Cardiac fibroblast (primary cell): ENCODE measurements around the gene SNUPN.

ENCODE experiments used
- DNase-seq, 2 donors: peaks; one replicate each; pipeline versions ENCODE4 v3.0.0 to v3.0.0-alpha.2; 2010; ENCODE audit warnings: low read depth in 2 of 2
- H3K4me3 ChIP-seq, 2 donors: replicated peaks in 1 of 2; 1 replicate in 1 of 2; 2 replicates in 1 of 2; pipeline ENCODE4 v1.5.1; 2011; ENCODE audit warnings: low read depth in 2 of 2, low read length in 2 of 2, mild to moderate bottlenecking in 2 of 2, moderate library complexity in 1 of 2
- TF ChIP-seq, protein P1 (sequence below): IDR thresholded peaks from one replicate; pipeline ENCODE4 v1.5.1; 2011; ENCODE audit warnings: low read depth, mild to moderate bottlenecking, low read length, inconsistent platforms

Gene SNUPN

DNA sequence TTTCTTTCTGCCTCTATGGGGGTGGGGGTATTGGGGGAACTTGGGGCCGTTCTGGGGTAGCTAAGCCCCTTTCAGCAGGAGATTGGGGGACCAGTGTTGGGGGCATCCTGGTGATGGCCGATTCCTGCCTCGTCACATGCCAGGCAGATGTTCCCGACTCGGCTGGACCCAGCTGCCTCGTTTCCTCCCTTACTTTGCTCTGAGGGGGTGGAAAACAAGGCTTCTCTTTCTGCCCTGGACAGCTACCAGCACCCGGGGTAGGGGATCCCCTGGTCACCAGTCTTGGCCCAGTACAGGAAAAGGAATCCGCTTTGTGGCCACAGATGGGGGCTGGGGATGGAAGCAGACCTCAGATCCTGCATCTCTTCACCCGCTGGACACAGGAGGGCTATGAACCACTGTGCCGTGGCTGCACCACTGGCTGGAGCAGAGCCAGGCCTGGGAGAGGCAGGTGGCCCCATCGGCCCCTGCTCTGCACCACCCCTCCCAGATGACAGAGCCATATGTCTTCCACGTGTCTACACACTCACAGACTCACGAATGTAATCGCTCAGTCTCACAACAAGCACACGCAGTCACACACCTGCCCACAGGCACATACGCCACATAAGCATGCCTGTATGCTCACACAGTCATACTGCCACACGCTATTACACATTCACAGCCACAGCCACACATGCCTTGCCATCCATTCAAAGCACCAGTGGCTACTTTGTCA lies 34.6 kb upstream of the SNUPN start:
- DNase-seq = no peak
- no peak overlapping the region for H3K4me3 ChIP-seq
- TF ChIP-seq, protein P1, sequence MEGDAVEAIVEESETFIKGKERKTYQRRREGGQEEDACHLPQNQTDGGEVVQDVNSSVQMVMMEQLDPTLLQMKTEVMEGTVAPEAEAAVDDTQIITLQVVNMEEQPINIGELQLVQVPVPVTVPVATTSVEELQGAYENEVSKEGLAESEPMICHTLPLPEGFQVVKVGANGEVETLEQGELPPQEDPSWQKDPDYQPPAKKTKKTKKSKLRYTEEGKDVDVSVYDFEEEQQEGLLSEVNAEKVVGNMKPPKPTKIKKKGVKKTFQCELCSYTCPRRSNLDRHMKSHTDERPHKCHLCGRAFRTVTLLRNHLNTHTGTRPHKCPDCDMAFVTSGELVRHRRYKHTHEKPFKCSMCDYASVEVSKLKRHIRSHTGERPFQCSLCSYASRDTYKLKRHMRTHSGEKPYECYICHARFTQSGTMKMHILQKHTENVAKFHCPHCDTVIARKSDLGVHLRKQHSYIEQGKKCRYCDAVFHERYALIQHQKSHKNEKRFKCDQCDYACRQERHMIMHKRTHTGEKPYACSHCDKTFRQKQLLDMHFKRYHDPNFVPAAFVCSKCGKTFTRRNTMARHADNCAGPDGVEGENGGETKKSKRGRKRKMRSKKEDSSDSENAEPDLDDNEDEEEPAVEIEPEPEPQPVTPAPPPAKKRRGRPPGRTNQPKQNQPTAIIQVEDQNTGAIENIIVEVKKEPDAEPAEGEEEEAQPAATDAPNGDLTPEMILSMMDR = no peak

DNA sequence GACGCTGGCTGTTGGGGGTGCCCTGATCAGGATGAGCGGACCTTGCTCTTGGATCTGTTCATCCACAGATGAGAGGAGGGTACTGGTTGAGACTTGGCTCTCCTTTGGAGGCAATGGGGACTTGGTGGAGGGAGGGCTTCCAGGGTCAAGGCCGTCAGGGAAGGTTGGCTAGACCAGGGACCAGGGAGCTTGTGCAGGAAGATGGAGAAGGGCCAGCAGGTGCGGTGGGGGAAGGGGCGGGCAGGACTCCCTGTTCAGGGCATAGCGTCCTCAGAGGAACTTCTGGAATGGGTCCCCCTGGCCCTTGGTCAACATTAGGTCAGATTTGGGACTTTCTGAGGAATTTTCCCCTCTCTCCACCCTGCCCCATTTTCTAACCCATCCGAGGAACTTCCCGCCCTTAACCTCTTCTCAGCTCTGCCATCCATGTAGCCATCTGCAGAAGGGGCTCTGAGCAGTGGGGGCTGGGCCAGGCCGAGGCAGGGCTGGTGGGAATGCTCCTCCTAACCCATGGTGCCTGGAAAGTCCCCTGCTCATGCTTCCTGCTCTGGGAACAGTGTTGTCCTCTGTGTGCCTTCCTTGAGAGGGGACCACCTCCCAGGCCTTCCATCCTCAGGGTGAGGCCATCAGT lies 33.7 kb upstream of the SNUPN start:
- no peak for DNase-seq
- TF ChIP-seq, protein P1 = no peak
- H3K4me3 ChIP-seq = no peak overlapping the region

DNA sequence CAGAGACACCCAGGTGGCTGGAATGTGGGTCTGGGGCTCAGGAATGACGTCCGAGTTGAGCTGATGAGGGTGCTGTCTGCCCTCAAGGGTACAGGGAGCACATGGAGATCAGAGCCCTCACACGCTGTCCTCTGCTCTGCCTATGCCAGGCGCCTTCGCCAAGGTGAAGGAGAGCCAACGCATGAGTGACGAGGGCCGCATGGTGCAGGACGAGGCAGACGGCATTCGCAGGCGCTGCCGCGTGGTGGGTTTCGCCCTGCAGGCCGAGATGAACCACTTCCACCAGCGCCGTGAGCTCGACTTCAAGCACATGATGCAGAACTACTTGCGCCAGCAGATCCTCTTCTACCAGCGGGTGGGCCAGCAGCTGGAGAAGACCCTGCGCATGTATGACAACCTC lies 31.3 kb upstream of the SNUPN start:
- no peak for DNase-seq
- TF ChIP-seq, protein P1 = no peak
- no peak overlapping the region for H3K4me3 ChIP-seq

DNA sequence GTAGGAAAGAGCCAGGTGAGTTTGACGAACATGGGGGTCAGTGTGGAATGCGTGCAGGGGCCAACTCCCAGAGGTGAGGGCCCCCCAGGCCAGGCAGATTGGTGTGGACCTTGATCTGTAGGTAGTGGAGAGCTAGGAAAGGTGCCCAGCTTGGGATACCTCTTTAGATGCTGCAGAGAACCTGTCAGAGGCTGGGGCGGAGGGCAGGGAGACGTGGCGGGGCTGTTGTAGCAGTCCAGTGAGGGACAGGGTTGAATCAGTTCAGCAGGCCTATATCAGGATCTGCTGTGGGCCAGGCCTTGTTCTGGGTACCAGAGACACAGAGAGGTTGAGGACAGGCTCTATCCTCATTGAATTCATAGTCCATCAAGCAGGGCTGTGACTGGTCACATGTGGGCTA lies 30.8 kb upstream of the SNUPN start:
- TF ChIP-seq, protein P1 = no peak
- DNase-seq = no peak
- H3K4me3 ChIP-seq = no peak overlapping the region

DNA sequence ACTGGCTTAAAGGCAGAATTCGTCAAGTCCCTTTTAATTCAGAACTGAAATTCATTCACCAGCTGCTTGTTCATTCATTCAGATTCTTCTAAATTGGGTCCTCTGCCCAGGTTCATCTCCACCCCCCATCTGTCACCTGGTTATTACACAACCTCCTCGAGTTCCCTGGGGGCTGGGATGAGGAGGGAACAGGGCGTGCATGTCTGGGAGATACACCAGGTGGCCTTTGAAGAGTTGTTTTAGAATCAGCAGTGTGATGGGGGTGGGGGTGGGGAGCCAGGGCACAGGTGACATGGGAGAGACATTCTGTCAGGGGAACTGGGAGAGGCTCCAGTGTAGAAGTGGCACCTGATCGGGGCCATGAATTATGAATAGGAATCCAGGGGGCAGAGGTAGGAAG lies 30.4 kb upstream of the SNUPN start:
- no peak overlapping the region for H3K4me3 ChIP-seq
- DNase-seq = no peak
- TF ChIP-seq, protein P1 = no peak

DNA sequence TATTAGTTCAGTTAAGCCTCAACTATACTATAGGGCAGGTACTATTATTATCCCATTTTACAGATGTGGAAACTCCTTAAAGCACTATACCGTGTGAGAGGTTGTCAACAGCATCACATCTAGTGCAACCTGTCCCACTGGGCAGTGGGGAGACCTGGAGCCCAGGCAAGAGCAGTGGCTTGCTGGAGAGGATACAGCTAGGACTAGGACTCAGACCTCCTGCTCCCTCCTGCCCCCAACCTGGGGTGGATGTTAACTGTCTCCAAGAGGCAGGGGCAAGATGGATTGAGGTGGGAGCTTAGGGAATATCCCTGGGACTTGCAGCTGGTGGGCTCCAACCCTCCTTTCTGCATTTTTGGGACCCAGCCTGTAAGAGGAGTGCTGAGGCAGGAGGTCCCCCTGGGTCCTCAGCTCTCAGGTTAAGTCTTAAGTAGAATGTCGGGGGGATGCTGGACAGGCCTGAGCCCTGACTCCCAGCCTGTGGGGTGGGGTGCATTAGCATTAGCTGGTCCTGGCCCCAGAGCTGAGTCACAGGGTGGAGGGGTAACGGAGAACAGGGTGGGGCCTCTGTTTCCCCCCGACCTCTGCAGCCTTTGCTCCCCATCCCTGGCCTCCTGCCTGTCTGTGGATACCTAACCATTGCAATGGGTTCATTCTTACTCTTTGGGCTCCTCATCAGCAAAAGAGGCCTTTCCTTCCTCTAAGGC lies 28.8 kb upstream of the SNUPN start:
- TF ChIP-seq, protein P1 = no peak
- DNase-seq = no peak
- H3K4me3 ChIP-seq = no peak overlapping the region
